CD4-positive, alpha-beta T cell treated with Interleukin-15 for 1 hour (primary cell): Measurements from ENCODE around the gene ECEL1.
A peak's percentile ranks its signal among the peaks of the same experiment; 100 is the strongest.
"Not testable (repeated sequence)": the region's sequence is repeated elsewhere in the genome, so short reads cannot be mapped to it uniquely, and the experiment has no call there.

Source experiments
- DNase-seq: peaks from one replicate; pipeline ENCODE4 v3.0.0-alpha.2; 2020

Gene ECEL1

DNA sequence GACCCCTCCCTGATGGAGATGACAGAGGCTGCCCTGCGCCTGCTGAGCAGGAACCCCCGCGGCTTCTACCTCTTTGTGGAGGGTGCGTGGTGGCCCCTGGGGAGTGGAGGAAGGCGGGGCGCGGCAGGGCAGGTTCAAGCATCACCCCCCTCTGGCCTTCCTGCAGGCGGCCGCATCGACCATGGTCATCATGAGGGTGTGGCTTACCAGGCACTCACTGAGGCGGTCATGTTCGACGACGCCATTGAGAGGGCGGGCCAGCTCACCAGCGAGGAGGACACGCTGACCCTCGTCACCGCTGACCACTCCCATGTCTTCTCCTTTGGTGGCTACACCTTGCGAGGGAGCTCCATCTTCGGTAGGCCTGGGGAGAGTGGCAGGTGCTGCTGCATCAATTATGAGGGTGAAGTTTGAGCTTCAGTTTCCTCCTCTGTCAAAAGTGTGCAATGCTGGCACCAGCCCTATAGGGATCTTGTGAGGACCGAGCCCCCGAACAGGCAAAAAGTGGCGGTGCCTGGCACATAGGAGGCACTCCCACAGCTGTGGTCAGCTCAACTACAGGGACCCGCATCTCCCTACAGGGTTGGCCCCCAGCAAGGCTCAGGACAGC, 29.5 kb downstream of the ECEL1 start:
- no peak for DNase-seq

DNA sequence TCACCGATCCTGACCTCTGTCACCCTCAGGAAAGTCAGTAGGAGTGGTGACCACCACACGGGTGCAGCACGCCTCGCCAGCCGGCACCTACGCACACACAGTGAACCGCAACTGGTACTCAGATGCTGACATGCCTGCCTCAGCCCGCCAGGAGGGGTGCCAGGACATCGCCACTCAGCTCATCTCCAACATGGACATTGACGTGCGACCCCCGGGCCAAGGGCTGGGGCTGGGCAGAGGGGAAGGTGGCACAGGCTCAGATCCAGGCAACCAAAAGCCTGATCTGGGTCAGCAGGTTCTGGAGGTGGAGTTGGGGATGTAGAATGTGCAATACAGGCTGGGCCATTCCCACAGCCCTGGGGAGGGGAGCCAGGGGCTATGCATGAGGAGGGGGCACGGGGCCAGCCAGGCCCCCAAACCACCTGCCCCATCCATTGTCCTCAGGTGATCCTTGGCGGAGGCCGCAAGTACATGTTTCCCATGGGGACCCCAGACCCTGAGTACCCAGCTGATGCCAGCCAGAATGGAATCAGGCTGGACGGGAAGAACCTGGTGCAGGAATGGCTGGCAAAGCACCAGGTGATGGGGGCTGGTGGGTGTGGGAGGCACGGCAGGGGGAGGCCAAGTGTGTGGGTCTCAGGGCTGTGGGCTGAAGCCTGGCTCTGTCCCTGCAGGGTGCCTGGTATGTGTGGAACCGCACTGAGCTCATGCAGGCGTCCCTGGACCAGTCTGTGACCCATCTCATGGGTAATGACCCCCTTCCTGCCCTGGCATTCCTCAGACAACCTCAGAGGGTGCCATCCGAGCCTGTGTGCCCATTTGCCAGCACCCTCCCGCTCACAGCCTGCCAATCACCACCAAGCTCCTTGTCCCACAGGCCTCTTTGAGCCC, 30.3 kb downstream of the ECEL1 start:
- no peak for DNase-seq

DNA sequence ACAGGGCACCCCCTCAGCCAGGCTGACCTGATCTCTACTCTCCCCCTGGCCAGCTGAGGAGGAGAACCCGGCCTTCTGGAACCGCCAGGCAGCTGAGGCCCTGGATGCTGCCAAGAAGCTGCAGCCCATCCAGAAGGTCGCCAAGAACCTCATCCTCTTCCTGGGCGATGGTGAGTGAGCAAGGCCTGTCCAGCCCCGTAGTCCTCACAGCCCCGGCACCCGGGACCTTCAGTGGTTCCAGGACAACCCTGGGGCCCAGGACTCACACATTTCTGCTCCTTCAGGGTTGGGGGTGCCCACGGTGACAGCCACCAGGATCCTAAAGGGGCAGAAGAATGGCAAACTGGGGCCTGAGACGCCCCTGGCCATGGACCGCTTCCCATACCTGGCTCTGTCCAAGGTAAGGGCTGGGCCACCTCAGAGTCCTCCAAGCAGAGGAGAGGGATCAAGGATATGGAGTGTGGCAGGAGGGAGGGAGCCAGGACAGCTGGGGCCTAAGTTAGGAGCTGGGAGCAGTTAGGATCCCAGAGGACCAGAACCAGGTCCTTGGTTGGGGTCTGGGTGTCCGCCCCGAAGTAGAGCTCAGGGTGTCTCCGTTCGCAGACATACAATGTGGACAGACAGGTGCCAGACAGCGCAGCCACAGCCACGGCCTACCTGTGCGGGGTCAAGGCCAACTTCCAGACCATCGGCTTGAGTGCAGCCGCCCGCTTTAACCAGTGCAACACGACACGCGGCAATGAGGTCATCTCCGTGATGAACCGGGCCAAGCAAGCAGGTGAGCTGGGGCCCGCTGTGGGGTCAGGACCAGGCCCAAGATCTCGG, 31.1 kb downstream of the ECEL1 start:
- DNase-seq: no peak

DNA sequence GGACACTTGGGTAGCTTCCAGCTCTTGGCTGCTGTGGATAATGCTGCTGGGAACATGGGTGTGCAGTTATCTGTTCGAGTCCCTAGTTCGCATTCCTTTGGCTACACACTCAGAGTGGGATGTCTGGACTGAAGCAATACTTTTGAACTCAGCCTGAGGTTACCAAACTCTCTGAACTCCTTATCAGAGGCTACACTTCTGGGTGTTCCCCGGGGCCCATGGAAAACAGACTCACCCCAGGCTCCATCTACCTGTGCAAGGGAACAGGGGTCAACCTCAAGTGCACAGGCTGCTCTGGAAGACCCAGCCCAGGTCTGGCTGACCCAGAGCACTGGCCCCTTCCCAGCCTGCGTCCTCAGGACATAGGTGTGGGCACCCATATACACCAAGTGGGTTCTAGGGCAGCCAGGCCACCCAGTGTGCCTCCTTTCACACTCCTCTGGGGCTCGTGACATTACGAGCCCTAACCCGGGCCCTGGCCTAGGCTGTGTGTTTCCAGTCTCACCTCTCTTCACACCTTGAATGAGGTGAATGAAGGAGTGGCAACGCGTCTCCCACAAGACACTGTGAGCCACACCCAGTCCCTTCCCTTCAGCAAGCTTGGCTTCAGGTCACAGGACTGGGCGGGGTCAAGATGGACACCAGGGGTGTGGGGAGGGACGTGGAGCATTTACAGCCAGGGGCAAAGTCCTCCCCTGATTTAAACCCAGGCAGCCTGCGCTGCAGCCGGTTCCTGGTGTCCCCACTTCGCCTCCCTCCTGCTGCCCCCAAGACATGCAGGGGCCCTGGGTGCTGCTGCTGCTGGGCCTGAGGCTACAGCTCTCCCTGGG, 32.0 kb downstream of the ECEL1 start, which contains the start of gene ALPI:
Gene ALPI (plus strand): TSS at position 728 of the 830 bp plus-strand sequence. CDS start 47 bp downstream, at position 775.
- no peak for DNase-seq

DNA sequence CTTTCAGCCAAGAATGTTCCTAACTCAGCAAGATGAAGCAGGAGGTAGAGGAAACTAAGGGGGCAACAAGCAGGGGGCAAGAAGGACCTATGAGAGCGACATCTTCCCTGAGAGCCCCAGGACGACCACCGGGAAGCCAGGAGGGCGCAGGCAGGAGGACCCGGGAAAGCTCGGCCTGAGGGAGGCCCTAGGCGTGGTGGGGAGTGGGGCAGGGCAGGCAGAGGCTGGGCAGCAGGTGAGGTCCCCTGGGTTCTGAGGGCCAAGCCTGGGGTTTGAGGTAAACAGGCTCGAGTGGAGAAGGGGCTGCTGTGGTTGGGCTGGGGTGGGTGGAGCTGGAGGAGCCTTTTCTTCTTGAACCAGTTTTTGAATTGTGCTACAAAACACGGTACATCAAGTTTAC, 33.0 kb downstream of the ECEL1 start:
- DNase-seq: no peak

DNA sequence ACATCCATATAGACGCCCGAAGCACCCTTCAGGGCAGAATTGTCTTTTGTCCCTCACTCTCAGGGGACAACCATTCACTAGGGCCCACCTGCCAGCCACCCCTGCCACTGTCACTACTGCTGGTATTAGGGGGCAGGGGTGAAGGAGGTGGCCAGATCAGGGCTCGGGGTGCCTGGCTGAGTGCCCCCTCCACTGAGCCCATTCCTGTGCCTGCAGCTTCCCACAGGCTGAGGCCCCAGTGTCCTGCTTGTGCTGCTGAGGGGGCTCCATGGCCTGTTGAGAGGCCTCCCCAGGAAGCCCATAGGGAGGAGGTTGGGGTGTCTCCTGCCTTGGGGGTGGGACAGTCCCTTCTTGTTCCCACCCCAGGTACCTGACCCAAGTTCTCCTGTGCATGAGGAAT, 36.0 kb downstream of the ECEL1 start:
- not testable (repeated sequence) for DNase-seq

DNA sequence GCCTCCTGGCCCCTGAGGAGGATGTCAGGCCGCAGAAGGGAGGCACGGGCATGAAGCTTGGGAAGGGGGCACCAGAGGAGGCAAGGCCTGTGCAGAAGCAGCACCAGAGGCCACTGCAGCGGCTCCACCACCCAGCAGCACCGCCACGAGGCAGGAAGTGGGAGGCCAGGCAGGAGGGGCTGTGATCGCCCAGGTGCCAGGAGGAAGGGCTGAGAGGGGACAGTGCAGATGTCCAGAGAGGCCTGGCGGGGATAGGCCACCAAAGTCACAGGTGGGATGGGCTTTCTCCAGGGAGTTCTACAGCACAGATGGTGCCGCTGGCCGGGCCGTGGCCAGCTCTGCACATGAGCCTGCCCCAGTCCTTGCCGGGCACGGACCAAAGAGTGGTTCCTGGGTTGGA, 37.7 kb downstream of the ECEL1 start:
- no peak for DNase-seq

DNA sequence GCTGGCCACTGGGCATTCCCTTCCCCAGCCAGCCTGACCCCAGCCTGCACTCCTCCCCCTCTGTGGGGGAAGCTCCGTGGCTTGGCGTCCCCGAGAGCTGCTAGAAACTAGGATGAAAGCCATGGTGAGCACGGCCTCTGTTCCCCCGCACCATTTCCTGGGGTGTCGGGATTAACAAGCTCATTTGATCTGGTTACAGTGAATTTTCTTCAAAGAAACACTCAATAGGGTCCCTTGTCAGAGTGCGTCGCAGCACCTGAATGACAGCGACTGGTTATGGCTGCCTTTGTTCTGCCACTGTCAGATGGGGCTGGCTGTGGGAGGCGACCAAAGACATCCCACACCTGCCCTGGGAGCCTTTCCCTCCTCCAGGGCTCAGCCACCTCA, 39.3 kb downstream of the ECEL1 start:
- DNase-seq: no peak

DNA sequence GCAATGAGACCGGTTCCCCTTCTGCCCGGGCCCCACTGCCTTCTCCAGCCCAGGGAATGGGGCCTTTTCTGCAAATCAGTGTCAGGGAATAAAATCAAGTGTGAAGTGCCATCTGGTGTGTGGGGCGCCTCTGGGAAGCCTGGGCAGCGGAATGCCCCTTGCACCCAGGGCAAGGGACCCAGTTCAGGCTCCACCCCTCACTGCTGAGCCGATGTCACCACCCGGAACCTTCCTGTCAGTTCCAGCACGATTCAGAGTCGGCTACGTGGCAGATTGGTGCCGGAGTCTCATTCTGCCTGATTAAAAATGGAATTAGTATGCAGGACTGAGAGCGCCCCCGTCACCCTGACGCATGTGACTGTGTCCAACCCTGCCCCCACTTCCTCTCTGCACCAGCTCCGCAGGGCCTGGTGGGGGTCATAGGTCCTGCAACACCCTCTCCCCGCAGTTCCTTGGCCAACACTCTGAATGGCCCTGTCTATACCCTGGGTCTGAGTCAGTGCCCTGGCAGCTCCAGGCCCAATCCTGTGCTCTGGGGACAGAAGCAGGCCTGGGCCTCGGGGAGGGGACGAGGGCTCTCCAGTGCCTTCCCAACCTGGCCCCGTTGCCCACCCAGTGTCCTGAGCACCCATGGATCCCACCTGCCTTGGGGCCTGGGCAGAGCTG, 39.9 kb downstream of the ECEL1 start:
- DNase-seq: no peak

DNA sequence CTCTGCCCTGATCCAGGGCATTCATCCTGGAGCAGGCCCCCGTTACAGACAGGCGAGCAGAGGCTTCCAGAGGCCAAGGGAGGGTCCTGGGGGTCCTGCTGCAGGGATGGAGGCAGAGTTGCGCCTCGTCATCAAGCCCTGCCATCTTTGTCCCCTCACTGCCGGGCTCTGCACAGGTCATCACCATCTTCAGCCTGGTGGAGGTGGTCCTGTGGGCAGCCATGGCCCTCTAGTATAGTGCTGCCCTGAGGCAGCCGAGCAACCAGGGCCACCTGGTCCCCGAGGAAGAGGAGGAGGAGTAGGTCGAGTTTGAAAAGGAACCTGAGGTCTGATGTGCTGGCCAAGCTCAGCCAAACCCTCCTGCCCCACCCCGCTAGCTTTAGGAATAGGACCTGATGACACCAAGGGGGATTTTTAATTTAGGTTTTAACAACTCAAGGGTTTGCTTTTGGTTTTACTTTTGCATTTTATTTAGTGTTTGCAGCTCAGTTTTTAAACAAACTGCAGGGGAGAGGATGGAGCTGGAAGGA, 40.5 kb downstream of the ECEL1 start:
- no peak for DNase-seq

DNA sequence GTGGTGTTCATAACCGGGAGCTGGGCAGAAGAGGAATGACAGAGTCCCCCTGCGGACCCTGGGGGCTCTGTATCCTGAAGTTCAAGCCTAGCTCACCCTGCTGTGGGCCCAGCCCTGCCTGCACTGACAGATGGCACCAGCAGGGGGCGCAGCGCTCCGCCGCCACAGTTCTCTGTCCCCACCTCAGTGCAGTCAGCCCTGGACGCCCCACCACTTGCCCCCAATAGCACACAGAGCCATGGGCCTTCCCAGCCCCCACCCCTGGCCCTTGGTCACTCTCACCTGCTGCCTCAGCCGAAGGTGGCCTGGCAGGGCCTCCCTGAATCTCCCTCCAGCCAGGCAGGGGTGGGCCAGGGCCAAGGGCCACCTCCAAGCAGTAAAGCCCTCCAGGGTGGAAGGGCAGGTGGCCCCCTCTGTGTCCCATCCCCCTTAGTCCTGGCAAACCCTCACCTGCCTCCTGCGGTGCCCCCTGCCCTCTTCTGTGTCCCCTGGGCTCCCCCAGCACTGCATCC, 41.3 kb downstream of the ECEL1 start:
- DNase-seq: not testable (repeated sequence)

DNA sequence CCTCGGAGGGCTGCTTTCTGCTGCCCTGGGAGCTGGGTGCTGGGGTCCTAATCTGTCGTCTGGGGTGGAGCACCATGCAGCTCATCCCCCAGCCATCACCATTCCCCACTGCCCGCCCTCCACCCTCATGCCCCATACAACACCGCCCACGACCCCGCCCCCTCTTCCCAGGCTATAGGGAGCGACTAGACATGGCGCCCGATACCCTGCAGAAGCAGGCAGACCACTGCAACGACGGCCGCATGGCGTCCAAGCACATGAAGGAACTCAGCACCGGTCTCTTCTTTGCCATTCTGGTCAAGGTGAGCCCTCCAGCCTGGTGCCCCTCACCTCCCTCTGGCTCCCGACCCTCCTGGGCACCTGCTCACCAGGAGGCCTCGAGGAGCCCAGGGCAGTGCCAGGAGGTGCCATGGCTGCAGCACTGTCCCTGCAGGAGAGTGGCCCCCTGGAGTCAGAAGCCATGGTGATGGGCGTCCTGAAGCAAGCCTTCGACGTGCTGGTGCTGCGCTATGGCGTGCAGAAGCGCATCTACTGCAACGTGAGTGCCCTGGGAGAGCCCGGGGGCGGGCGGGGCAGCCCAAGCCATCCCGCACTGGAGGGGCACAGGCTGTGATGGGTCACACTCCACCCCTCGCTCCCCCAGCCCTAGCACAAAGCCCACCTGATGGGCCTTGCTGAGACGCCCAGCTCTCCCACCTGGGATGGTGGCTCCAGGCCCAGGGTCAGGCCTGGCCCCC, 42.3 kb downstream of the ECEL1 start:
- not testable (repeated sequence) for DNase-seq

DNA sequence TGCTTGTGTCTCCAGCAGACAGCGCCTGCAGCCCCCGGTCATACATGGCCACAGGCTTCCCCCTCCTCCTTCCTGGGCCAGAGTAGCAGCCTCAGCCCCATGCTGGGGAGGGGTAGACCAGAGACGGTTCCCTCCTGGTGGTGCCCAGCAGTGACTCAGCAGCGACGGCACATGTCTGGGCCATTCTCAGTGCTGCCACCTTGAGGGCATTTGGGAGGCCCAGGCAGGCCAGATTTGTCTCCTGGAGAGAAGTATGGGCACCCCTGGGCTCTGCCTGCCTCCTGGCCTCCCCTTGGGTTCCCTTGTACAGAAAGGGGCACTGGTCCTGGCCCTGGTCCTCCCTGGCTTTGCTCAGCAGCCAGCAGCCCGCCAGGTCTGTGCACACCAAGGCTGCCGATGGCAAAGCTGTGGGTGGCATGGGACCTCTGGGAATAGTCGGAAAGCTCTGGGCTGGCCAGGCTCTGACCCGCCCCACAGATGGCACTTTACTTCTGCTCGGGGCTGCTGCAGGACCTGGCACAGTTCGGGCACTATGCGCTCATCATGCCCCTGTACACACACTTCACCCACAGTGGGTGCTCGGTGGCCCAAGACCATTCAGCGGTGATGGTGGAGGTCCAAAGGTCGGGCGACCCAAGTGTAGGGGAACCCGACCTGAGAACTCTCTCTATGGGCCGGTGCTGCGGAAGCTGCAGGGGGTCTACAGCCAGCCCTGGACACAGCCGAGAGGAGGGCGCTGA, 43.1 kb downstream of the ECEL1 start:
- peak; percentile 41 for DNase-seq

DNA sequence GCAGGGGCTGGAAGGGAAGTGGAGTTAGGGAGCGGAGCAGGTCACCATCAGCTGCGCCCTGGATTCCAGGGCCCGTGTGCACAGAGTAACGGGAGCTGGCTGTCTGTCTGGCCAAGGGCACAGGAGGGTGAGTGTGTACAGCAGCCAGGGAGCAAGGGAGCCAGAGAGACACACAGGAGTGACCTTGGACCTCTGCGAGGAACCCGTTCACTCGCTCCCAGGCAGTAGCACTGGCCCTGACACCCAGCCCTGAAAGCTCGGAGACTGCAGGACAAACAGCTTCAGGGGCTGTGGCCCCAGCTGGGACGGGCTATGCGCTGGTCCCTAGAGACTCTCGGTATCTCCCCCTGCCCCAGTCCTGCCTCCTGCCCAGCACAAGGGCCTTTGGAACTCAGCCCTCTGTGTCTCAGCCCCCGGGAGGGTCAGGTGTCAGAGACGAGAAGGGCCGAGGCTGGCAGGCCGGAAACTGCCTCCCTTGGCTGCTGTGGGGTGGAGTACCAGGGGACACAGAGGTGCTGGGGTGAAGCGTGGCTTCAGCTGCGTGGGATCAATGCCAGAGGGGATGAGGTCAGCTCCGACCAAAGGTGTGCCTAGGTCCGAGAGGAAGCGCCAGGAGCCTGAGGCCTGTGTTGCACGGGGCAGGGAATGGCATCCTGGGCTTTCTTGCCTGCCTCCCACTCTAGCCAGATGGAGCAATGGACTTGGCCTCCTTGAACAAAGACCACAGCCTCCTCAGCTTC, 43.8 kb downstream of the ECEL1 start:
- not testable (repeated sequence) for DNase-seq

DNA sequence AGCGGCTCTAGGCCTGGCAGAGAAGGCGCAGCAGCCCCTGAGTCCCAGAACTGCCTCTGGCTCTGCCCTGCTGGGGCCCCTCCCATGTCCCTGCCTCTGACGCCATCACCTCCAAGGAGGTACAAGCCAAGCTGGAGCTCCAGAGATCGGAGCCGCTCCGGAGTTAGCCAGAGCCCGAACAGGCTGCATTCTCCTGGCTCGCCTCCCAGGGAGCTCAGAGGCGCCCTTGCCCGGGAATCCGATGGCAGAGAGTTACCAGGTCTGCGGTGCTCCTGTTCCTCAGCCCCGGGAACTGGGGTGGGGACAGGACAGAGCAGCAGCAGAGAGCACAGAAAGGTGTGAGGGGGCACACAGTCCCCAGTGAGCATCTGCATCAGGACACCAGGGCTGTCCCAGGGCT, 44.6 kb downstream of the ECEL1 start:
- DNase-seq: not testable (repeated sequence)

DNA sequence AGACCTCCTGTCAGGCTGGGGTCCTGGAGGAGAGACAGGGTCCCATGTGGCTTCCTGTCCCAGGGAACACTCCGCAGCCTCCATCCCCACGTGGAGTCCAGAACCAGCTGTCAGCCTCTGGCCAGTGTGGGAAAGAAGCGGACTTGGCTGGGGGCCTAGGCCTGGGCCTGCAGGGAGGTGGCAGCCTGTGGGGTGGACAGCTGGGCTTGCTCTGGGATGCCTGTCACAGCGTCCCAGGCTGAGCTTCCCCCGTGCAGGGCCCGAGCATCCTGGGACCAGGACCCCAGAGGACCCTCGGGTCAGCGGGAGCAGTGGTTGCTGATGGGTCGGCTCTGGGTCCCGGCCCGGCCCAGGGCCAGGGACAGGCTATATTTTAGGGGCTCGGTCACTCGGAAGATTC, 45.2 kb downstream of the ECEL1 start:
- DNase-seq: not testable (repeated sequence)

DNA sequence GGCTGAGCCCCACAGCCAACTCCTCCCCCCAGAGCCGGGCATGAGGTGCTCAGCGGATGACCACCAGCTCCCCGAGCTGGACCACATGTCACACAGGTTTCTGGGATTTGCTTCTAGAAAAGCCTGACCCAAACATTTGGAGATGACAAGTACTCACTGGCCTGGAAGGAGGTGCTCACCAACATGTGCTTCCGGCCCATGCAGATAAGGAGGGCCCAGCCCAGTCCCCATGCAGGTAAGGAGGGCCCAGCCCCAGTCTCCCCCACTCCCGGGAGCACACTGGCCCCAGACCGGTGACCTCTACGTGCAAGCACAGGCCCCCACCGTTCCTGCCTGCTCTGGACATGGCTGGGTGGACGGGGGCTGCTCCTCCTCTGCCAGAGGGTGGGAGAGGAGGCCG, 45.7 kb downstream of the ECEL1 start:
- DNase-seq: not testable (repeated sequence)

DNA sequence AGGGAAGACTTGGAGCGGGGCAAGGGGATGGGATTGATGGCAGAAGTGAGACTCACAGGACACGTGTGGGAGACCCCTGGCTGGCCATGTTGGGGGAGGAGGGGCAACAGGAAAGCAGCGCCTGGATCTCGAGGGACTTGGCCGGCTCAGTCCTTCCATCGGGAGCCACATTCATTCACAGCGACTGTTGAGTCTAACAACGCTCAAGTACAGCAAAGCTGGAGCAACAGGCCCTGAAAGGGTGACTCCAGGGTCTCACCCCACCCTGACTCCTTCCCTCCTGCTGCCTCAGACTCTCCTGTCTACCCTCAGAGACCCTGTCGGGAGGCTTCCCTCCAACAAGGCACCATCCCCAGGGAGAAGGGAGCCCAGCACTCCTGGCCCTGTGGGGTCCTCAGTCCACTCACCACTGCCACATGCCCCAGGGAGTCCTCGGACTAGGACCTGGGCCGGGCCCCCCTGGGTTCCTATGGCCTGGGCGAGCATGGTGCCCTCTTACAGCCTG, 46.4 kb downstream of the ECEL1 start:
- no peak for DNase-seq
